Activated CD8-positive, alpha-beta T cell treated with anti-CD3 and anti-CD28 coated beads for 36 hours (primary cell): ENCODE data around the gene MYH11. TPM values are rescaled to one million over a fixed set of nuclear protein-coding genes. Genes with fewer than 3 reads are reported as not detected.
"Not testable (repeated sequence)": the region's sequence is repeated elsewhere in the genome, so short reads cannot be mapped to it uniquely, and the experiment has no call there.

ENCODE experiments used
- ATAC-seq: fragments of 200-7000 bp; cut with Tn5 transposase; one replicate; pipeline ENCODE4 v1.10.0; 2021; ENCODE audit warnings: mild to moderate bottlenecking, moderate library complexity
- CTCF ChIA-PET: fragments of 350-600 bp; sonication (Branson Sonifier 250); formaldehyde crosslinking; loops from one replicate; lab custom pipeline; 2021; ENCODE audit warnings: antibody characterized with exemption; lab: Charles Lee
- POLR2A ChIA-PET: fragments of 350-600 bp; sonication (Branson Sonifier 250); formaldehyde crosslinking; loops from one replicate; lab custom pipeline; 2021; ENCODE audit warnings: antibody characterized with exemption; lab: Charles Lee
- DNase-seq: peaks from one replicate; pipeline ENCODE4 v3.0.0-alpha.2; 2020
- H3K27ac Mint-ChIP-seq: one replicate; pipeline ENCODE4 v1.8.0; 2021; ENCODE audit warnings: mild to moderate bottlenecking, mixed read lengths
- H3K27me3 Mint-ChIP-seq: one replicate; pipeline ENCODE4 v1.8.0; 2021; ENCODE audit warnings: mixed read lengths
- H3K36me3 Mint-ChIP-seq: one replicate; pipeline ENCODE4 v1.8.0; 2021; ENCODE audit warnings: low read depth, mixed read lengths
- H3K4me1 Mint-ChIP-seq: one replicate; pipeline ENCODE4 v1.8.0; 2021; ENCODE audit warnings: low read depth, mixed read lengths
- H3K4me3 Mint-ChIP-seq: one replicate; pipeline ENCODE4 v1.8.0; 2021; ENCODE audit warnings: mild to moderate bottlenecking, moderate library complexity, mixed read lengths
- H3K9me3 Mint-ChIP-seq: one replicate; pipeline ENCODE4 v1.8.0; 2021; ENCODE audit warnings: mixed read lengths
- intact Hi-C: fragments of 100-400 bp; cut with micrococcal nuclease; formaldehyde crosslinking; loops from one replicate; pipeline ENCODE4 v1.10.0; 2022
- total RNA-seq, 2 experiments: library from RNA; stranded (reverse); gene quantifications; one replicate each; pipeline ENCODE4 v1.2.3, GENCODE V29; 2021
- TF ChIP-seq, protein P1 (sequence below): fragments of 200-600 bp; IDR thresholded peaks from one replicate; pipeline ENCODE4 v1.8.0; 2022; ENCODE audit warnings: antibody characterized with exemption, mild to moderate bottlenecking

MYH11 gene
- total RNA-seq, 2 experiments from 2014 or later: not detected

DNA sequence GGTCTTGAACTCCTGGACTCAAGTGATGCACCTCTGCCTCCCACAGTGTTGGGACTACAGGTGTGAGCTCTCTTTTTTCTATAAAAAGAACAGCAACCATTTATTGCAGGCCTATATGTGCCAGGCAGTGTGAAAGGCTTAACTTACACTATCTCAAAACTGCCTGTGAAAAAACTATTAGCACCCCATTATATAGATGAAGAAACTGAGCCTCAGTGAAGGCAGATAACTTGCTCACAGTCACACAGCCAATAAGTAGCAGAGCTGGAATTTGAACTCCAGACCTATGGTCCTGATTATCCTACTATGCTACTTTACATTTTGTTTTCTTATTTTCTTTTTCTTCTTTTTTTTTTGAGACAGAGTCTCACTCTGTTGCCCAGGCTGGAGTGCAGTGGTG is 191.7 kb downstream of the MYH11 start:
- DNase-seq (no peak), ATAC-seq (no peak)
- H3K27me3 Mint-ChIP-seq: no peaks in the 10 kb centered on the region
- no peak overlapping the region for H3K4me3 Mint-ChIP-seq
- ChIA-PET CTCF (interaction anchor here (0.7 kb wide), 1 partner anchor 23 kb away, joined by 3 read pairs; the partner anchor contains the start of gene MARF1), POLR2A (no interaction called here)
- H3K9me3 Mint-ChIP-seq: no peaks in the 10 kb centered on the region
- intact Hi-C loops: no loop called here
- TF ChIP-seq, protein P1, sequence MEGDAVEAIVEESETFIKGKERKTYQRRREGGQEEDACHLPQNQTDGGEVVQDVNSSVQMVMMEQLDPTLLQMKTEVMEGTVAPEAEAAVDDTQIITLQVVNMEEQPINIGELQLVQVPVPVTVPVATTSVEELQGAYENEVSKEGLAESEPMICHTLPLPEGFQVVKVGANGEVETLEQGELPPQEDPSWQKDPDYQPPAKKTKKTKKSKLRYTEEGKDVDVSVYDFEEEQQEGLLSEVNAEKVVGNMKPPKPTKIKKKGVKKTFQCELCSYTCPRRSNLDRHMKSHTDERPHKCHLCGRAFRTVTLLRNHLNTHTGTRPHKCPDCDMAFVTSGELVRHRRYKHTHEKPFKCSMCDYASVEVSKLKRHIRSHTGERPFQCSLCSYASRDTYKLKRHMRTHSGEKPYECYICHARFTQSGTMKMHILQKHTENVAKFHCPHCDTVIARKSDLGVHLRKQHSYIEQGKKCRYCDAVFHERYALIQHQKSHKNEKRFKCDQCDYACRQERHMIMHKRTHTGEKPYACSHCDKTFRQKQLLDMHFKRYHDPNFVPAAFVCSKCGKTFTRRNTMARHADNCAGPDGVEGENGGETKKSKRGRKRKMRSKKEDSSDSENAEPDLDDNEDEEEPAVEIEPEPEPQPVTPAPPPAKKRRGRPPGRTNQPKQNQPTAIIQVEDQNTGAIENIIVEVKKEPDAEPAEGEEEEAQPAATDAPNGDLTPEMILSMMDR: no peak
- H3K4me1 Mint-ChIP-seq: peaks cover 20% of the 10 kb centered on the region
- no peak overlapping the region for H3K27ac Mint-ChIP-seq
- H3K36me3 Mint-ChIP-seq: peaks cover 46% of the 10 kb centered on the region

DNA sequence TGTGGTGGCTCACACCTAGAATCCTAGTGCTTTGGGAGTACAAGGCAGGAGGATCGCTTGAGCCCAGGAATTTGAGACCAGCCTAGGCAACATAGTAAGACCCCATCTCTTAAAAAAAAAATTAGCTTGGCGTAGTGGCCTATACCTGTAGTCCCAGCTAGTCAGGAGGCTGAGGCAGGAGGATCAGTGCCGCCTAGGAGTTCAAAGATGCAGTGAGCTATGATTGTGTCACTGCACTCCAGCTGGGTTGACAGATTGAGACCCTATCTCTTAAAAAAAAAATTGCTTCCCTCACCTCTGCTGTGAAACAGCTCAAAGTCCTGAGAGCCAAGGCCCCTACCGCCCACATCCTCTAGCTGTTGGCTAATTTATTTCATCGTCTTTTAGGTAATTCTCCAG is 196.6 kb downstream of the MYH11 start:
- POLR2A ChIA-PET: no interaction called here

DNA sequence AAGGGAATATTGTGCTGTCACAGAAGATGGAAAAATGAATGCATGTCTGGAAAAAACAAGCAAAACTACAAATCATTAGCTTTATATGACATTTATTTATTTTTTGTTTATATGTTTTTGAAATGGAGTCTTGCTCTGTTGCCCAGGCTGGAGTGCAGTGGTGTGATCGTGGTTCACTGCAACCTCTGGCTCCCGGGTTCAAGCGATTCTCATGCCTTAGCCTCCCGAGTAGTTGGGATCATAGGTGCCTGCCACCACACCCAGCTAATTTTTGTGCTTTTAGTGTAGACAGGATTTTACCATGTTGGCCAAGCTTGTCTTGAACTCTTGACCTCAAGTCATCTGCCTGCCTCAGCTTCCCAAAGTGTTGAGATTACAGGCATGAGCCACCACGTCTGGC is 198.3 kb downstream of the MYH11 start:
- CTCF ChIA-PET: interaction anchor here (1.0 kb wide), 1 partner anchor 11 kb away, joined by 3 read pairs; no protein-coding TSS in a partner anchor
- POLR2A ChIA-PET: interaction anchor here (1.3 to 2.1 kb wide), 2 partner anchors 9 to 16 kb away, joined by 5 to 7 read pairs; partner anchors contain the start of genes MARF1 and NDE1
- no peaks in the 10 kb centered on the region for H3K9me3 Mint-ChIP-seq
- peak overlapping the region; percentile 18 for H3K4me3 Mint-ChIP-seq
- H3K4me1 Mint-ChIP-seq: peaks cover 48% of the 10 kb centered on the region
- intact Hi-C loops: no loop called here
- DNase-seq: no peak
- no peaks in the 10 kb centered on the region for H3K27me3 Mint-ChIP-seq
- H3K27ac Mint-ChIP-seq: peak overlapping the region; percentile 90
- peaks cover 49% of the 10 kb centered on the region for H3K36me3 Mint-ChIP-seq
- TF ChIP-seq, protein P1: no peak
- ATAC-seq: no peak

More for the DNA sequence above, 196.6 kb downstream of the MYH11 start:
- Mint-ChIP-seq H3K27ac (peak overlapping the region; percentile 52), H3K4me1 (peaks cover 43% of the 10 kb centered on the region), H3K4me3 (no peak overlapping the region), H3K27me3 (no peaks in the 10 kb centered on the region), H3K36me3 (peaks cover 46% of the 10 kb centered on the region), H3K9me3 (no peaks in the 10 kb centered on the region)
- CTCF ChIA-PET: interaction anchor here (0.6 to 1.5 kb wide), 3 partner anchors 17 to 76 kb away, joined by 3 to 5 read pairs (median 3); partner anchors contain the start of gene MARF1
- ATAC-seq (no peak), DNase-seq (no peak)
- TF ChIP-seq, protein P1: no peak
- intact Hi-C loops: no loop called here

- peaks cover 51% of the 10 kb centered on the region for H3K4me1 Mint-ChIP-seq
- no peaks in the 10 kb centered on the region for H3K9me3 Mint-ChIP-seq
- DNase-seq (no peak), ATAC-seq (peak; percentile 45)
- no peaks in the 10 kb centered on the region for H3K27me3 Mint-ChIP-seq
- peaks cover 49% of the 10 kb centered on the region for H3K36me3 Mint-ChIP-seq
- peak overlapping the region; percentile 74 for H3K27ac Mint-ChIP-seq
- H3K4me3 Mint-ChIP-seq: no peak overlapping the region
- intact Hi-C loops: no loop called here
- CTCF ChIA-PET: interaction anchor here (1.0 kb wide), 1 partner anchor 12 kb away, joined by 3 read pairs; no protein-coding TSS in a partner anchor
- POLR2A ChIA-PET: interaction anchor here (1.3 to 2.1 kb wide), 2 partner anchors 8 to 15 kb away, joined by 5 to 7 read pairs; partner anchors contain the start of genes MARF1 and NDE1
- TF ChIP-seq, protein P1: no peak
Measured at GRCh38 chr16:15658149-15658548, 198.7 kb downstream of the MYH11 start.

DNA sequence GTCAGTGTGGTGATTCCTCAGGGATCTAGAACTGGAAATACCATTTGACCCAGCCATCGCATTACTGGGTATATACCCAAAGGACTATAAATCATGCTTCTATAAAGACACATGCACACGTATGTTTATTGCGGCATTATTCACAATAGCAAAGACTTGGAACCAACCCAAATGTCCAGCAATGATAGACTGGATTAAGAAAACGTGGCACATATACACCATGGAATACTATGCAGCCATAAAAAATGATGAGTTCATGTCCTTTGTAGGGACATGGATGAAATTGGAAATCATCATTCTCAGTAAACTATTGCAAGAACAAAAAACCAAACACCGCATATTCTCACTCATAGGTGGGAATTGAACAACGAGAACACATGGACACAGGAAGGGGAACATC is 201.3 kb downstream of the MYH11 start:
- DNase-seq, H3K4me3 Mint-ChIP-seq, H3K27me3 Mint-ChIP-seq, ATAC-seq, POLR2A ChIA-PET, H3K9me3 Mint-ChIP-seq, intact Hi-C loops, CTCF ChIA-PET, H3K27ac Mint-ChIP-seq: not testable (repeated sequence)
- Mint-ChIP-seq H3K4me1 (peaks cover 50% of the 10 kb centered on the region), H3K36me3 (peaks cover 46% of the 10 kb centered on the region)
